Mucosa of descending colon (tissue), 3 donors: Measurements from ENCODE around the gene KAZALD1. TPM values are rescaled to one million over a fixed set of nuclear protein-coding genes. Genes with fewer than 3 reads are reported as not detected.
A peak's percentile ranks its signal among the peaks of the same experiment; 100 is the strongest.

Experiments used
- ATAC-seq: fragments of 200-7000 bp; cut with Tn5 transposase; one replicate; pipeline ENCODE4 v1.9.1; 2020; ENCODE audit warnings: mild to moderate bottlenecking, moderate library complexity
- DNase-seq, 3 donors: peaks; one replicate each; pipeline ENCODE4 v3.0.0-alpha.2; 2020
- H3K36me3 ChIP-seq: fragments of 200-600 bp; one replicate; pipeline ENCODE4 v1.8.0; 2021; ENCODE audit warnings: low read depth, mild to moderate bottlenecking
- H3K4me1 ChIP-seq: fragments of 200-600 bp; one replicate; pipeline ENCODE4 v1.8.0; 2021; ENCODE audit warnings: low read depth, mild to moderate bottlenecking
- H3K4me3 ChIP-seq: fragments of 200-600 bp; one replicate; pipeline ENCODE4 v1.8.0; 2021; ENCODE audit warnings: mild to moderate bottlenecking
- H3K9me3 ChIP-seq: fragments of 200-600 bp; one replicate; pipeline ENCODE4 v1.8.0; 2021; ENCODE audit warnings: mild to moderate bottlenecking
- intact Hi-C, 2 donors: fragments of 100-400 bp; cut with DNase I in 1 of 2; cut with micrococcal nuclease in 1 of 2; formaldehyde crosslinking; loops; one replicate each; pipeline versions ENCODE4 v1.11.0 to v1.11.1; 2022; cut with DNase I, micrococcal nuclease
- long read RNA-seq, 2 donors: library from polyadenylated mRNA; unstranded; transcript quantifications; one replicate each; pipeline ENCODE4 v2.0.0, GENCODE V29; 2019 to 2021
- total RNA-seq, 3 donors: library from RNA; stranded (reverse); fragmentation: NEBNext Ultra II Directional in 2 of 3; extraction: Animal tissue kit (Norgen Biotek cat#: 25700) in 2 of 3; gene quantifications; one replicate each; pipeline versions ENCODE4 v1.2.1 to v1.2.4, GENCODE V29; 2021 to 2023
- TF ChIP-seq, protein P1 (sequence below): fragments of 200-600 bp; IDR thresholded peaks from one replicate; pipeline ENCODE4 v1.8.0; 2022; ENCODE audit warnings: antibody characterized with exemption, mild to moderate bottlenecking
- donor health status: DM: no; HTN: no; CAD: no; lungs with moderate emphysema.
- donor health status: DM: no; HTN: no; CAD: no.
- donor health status: DM: no; HTN: yes; CAD: no.

The KAZALD1 gene, protein sequence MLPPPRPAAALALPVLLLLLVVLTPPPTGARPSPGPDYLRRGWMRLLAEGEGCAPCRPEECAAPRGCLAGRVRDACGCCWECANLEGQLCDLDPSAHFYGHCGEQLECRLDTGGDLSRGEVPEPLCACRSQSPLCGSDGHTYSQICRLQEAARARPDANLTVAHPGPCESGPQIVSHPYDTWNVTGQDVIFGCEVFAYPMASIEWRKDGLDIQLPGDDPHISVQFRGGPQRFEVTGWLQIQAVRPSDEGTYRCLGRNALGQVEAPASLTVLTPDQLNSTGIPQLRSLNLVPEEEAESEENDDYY
- total RNA-seq = 10 to 100 TPM in 2 of 3 donors, 1 to 10 TPM in 1; 8.5 to 20.0 (median 16.7) TPM
- long read RNA-seq, donor 1, partial matches to known transcripts = 0 of 2 reads
- long read RNA-seq, donor 1, other reads (novel, unspliced or antisense) = 1 of 2 reads
- long read RNA-seq, donor 2, transcript KAZALD1-202 (2 exons, 1,134 nt) = major isoform, 7 of 7 reads
- long read RNA-seq, donor 2, partial matches to known transcripts = 0 of 7 reads
- long read RNA-seq, donor 2, other reads (novel, unspliced or antisense) = 0 of 7 reads

DNA sequence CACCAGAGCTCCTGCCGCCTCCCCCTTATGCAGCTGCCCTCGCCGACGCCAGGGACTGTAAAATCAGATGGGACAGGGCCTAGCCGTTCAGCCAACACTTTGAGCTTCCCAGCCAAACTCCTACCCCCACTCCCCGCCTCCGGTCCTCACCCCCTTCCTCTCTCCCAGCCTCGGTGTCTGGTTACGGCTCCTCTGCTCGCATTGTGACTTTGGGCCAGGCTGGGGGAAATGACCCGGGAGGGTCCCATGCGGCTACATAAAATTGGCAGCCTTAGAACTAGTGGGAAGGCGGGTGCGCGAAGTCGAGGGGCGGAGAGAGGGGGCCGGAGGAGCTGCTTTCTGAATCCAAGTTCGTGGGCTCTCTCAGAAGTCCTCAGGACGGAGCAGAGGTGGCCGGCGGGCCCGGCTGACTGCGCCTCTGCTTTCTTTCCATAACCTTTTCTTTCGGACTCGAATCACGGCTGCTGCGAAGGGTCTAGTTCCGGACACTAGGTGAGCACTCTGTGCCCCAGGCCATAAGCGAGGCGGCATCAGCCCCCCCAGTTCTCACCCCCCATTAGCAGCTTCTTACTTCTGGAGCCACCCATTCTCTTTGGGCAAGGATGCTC is at the start of gene KAZALD1:
KAZALD1 (plus strand) TSS at position 366 of the 608 bp plus-strand sequence. CDS start 604 bp downstream, outside the sequence.
- intact Hi-C loops = no loop called here
- TF ChIP-seq, protein P1, sequence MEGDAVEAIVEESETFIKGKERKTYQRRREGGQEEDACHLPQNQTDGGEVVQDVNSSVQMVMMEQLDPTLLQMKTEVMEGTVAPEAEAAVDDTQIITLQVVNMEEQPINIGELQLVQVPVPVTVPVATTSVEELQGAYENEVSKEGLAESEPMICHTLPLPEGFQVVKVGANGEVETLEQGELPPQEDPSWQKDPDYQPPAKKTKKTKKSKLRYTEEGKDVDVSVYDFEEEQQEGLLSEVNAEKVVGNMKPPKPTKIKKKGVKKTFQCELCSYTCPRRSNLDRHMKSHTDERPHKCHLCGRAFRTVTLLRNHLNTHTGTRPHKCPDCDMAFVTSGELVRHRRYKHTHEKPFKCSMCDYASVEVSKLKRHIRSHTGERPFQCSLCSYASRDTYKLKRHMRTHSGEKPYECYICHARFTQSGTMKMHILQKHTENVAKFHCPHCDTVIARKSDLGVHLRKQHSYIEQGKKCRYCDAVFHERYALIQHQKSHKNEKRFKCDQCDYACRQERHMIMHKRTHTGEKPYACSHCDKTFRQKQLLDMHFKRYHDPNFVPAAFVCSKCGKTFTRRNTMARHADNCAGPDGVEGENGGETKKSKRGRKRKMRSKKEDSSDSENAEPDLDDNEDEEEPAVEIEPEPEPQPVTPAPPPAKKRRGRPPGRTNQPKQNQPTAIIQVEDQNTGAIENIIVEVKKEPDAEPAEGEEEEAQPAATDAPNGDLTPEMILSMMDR = no peak
- H3K9me3 ChIP-seq = no peaks in the 10 kb centered on the region
- no peaks in the 10 kb centered on the region for H3K36me3 ChIP-seq
- peak within 1 kb of the TSS; percentile 77 for H3K4me3 ChIP-seq
- peak in 2 of 3 donors; percentile 38 to 66 for DNase-seq
- H3K4me1 ChIP-seq = peaks cover 35% of the 10 kb centered on the region
- peak; percentile 7 for ATAC-seq

DNA sequence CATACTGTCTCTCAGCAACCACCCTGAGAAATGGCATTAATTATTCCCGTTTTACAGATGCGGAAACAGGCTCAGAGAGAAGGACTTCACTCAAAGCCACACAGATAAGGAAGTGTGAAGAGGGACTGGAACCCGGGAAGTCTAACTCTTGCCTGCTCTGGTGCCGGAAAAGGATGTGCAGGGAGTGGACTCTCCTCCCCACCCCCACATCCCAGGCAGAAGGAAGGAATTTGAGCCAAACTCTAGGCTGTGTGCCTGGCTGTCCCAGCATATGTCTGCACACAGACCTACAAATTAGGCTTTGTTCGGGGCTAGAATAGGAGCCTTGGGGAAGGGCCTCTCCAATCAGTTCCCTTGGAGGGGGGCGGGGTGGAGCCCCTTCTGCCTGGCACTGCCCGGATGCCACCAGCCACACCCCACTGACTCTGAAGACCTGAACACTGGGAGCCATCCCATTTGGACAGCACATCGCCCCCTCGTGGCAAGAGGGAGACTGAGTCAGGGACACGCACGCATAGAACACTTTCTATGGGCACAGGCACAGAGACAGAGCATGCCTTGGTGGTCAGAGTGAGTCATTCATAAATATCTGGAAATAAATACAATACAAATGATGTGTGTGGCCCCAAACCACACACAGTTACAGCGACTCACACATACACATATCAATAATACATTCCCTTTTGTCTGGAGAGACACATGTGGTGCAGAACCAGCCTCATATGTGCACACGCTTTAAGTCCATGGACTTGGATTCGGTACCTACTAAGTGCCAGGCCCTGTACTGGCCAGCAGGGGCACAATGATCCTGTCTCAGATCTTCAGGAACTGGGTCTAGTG is 49.0 kb upstream of the KAZALD1 start:
- Histone ChIP-seq H3K4me1 (peaks cover 8% of the 10 kb centered on the region), H3K9me3 (no peaks in the 10 kb centered on the region), H3K4me3 (no peak overlapping the region), H3K36me3 (no peaks in the 10 kb centered on the region)
- TF ChIP-seq, protein P1 = peak; percentile 71
- peak; percentile 90 for ATAC-seq
- intact Hi-C loops = no loop called here
- peak; percentile 83 to 92 (median 89) for DNase-seq

DNA sequence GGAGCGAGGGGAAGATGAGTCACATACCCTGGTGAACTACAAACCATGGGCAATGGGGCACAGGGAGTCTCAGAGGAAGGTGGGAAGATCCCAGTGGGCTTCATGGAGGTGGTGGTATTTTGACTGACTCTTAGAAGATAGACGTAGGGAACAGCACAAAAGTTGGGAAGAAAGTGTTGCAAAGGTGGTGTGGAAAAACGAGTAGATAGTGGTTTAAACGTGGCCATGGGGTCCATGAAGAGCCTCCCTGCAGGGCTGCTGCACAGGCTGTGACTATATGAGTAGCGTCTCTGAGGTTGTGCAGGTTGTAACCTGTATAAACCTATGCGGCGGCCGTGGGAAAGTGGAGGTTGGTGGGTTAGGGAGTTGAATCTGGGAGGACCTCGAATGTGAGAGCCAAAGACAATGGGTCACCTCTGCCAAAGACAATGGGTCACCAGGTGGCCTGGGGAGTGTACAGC is 48.4 kb upstream of the KAZALD1 start:
- no peak for ATAC-seq
- no peaks in the 10 kb centered on the region for H3K9me3 ChIP-seq
- TF ChIP-seq, protein P1 = no peak
- no peak for DNase-seq
- no peaks in the 10 kb centered on the region for H3K36me3 ChIP-seq
- peaks cover 8% of the 10 kb centered on the region for H3K4me1 ChIP-seq
- intact Hi-C loops = no loop called here
- H3K4me3 ChIP-seq = no peak overlapping the region

DNA sequence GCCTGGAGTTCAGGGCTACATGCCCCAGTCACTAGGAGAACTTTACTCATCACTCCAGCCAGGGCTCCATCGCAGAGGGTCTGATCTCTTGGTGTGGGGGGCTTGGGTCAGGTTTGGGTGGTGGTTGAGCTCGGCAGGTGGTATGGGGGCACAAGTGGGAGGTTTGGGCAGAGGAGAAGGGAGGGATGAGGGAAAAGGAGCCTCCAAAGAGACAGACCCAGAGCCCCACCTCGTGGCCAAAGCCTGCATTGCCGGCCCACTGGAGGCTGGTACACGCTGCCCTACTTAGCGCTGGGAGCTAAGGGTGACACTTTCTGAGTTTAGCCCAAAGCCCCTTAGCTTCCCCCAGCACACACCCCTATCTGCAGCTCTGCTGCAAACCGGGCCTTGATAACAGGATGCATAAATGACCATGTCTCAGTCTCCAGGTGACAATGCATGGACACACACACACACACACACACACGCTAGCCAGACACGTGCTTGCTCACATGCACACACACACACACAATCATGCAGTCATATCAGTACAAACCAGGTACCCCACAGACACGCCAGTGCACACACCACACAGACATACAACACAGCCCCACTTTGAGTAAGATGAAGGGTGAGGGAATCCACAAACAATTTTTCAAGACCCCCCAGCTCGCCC is 47.4 kb upstream of the KAZALD1 start:
- intact Hi-C loops = no loop called here
- ATAC-seq (peak; percentile 80), DNase-seq (peak in 2 of 3 donors; percentile 91 to 96)
- Histone ChIP-seq H3K9me3 (no peaks in the 10 kb centered on the region), H3K36me3 (no peaks in the 10 kb centered on the region), H3K4me3 (no peak overlapping the region), H3K4me1 (peaks cover 14% of the 10 kb centered on the region)
- TF ChIP-seq, protein P1 = peak; percentile 81
